ENCODE measurements around the gene FGFRL1. TPM values are rescaled to one million over a fixed set of nuclear protein-coding genes. Genes with fewer than 3 reads are reported as not detected.

FGFRL1 gene
- total and polyA plus RNA-seq, 2 of the 13 experiments (the other 11 are each of a cell fraction or from before 2014, with no cell fraction given), result 19.1 to 30.6 TPM

DNA sequence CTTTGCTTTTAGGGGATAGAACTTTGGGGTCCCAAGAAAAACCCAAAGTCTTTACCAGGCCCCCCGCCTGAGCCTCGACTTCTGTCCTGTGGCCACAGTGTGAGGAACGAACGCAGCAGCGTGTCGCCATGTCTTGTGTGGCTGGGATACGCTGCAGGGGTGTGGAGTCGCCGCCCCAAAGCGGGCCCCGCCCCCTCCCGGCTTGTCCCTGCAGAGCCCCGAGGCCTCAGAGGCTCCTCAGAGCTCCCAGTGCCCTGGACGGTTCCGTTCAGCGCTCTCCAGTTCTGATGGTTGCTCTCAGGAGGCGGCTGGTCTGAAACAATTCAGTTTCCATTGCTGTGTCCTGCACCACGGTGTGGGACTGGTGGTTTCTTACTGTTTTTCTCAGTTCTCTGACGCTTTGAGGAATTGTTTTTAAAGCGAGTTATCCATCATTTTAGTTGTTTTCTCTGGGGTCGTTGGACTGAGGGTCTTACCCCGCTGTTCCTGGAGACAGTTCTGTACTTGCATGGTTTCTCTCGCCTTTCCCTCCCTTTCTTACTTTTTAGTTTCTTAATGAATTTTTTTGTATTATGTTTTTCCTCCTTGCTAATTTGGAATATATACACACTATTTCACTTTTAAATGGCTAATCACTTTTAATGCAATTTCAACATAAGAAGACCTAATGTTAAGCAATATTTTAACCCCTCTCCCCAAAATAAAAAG, 26.1 kb upstream of the FGFRL1 start (continued):
- TF ChIP-seq, protein P1, sequence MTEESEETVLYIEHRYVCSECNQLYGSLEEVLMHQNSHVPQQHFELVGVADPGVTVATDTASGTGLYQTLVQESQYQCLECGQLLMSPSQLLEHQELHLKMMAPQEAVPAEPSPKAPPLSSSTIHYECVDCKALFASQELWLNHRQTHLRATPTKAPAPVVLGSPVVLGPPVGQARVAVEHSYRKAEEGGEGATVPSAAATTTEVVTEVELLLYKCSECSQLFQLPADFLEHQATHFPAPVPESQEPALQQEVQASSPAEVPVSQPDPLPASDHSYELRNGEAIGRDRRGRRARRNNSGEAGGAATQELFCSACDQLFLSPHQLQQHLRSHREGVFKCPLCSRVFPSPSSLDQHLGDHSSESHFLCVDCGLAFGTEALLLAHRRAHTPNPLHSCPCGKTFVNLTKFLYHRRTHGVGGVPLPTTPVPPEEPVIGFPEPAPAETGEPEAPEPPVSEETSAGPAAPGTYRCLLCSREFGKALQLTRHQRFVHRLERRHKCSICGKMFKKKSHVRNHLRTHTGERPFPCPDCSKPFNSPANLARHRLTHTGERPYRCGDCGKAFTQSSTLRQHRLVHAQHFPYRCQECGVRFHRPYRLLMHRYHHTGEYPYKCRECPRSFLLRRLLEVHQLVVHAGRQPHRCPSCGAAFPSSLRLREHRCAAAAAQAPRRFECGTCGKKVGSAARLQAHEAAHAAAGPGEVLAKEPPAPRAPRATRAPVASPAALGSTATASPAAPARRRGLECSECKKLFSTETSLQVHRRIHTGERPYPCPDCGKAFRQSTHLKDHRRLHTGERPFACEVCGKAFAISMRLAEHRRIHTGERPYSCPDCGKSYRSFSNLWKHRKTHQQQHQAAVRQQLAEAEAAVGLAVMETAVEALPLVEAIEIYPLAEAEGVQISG (CRISPR knock-in tag; IDR thresholded peaks at IDR 0.05), result no peak
- TF ChIP-seq PCBP1 (IDR thresholded peaks at IDR 0.05; ENCODE audit: borderline replicate concordance, low read depth, low read length), result no peak
- TF ChIP-seq, protein P2, sequence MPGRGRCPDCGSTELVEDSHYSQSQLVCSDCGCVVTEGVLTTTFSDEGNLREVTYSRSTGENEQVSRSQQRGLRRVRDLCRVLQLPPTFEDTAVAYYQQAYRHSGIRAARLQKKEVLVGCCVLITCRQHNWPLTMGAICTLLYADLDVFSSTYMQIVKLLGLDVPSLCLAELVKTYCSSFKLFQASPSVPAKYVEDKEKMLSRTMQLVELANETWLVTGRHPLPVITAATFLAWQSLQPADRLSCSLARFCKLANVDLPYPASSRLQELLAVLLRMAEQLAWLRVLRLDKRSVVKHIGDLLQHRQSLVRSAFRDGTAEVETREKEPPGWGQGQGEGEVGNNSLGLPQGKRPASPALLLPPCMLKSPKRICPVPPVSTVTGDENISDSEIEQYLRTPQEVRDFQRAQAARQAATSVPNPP (CRISPR knock-in tag; IDR thresholded peaks at IDR 0.05), result 0 out of 2 replicates have a peak, but pooled peaks have one; percentile 38
- no peak for TF ChIP-seq KLF6 (CRISPR knock-in tag; IDR thresholded peaks at IDR 0.05)
- TF ChIP-seq POLR2AphosphoS2 (IDR thresholded peaks at IDR 0.05; ENCODE audit: low read depth, low read length), result no peak
- TF ChIP-seq ZKSCAN1 (IDR thresholded peaks at IDR 0.05; ENCODE audit: low read length), result no peak
- peak in 1 of 2 experiments; percentile 62; a peak in 2 of 4 replicates for TF ChIP-seq POLR2A (IDR thresholded peaks at IDR 0.05; ENCODE audit: insufficient read depth in 1 of 2, low read depth in 2 of 2, low read length in 2 of 2)
- TF ChIP-seq SETDB1 (CRISPR knock-in tag; IDR thresholded peaks at IDR 0.05; ENCODE audit: borderline replicate concordance), result no peak
- TF ChIP-seq ZNF709 (CRISPR knock-in tag; IDR thresholded peaks at IDR 0.05), result no peak
- no peak for TF ChIP-seq ZNF160 (CRISPR knock-in tag; IDR thresholded peaks at IDR 0.05)
- no peak for TF ChIP-seq KLF13 (CRISPR knock-in tag; IDR thresholded peaks at IDR 0.05)
- TF ChIP-seq, protein P3, sequence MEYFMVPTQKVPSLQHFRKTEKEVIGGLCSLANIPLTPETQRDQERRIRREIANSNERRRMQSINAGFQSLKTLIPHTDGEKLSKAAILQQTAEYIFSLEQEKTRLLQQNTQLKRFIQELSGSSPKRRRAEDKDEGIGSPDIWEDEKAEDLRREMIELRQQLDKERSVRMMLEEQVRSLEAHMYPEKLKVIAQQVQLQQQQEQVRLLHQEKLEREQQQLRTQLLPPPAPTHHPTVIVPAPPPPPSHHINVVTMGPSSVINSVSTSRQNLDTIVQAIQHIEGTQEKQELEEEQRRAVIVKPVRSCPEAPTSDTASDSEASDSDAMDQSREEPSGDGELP (IDR thresholded peaks at IDR 0.05; ENCODE audit: borderline replicate concordance, low read depth), result no peak
- no peak for TF ChIP-seq MYC (CRISPR knock-in tag; IDR thresholded peaks at IDR 0.05; ENCODE audit: borderline replicate concordance)
- TF ChIP-seq ZNF572 (CRISPR knock-in tag; IDR thresholded peaks at IDR 0.05), result no peak
- TF ChIP-seq, protein P4, sequence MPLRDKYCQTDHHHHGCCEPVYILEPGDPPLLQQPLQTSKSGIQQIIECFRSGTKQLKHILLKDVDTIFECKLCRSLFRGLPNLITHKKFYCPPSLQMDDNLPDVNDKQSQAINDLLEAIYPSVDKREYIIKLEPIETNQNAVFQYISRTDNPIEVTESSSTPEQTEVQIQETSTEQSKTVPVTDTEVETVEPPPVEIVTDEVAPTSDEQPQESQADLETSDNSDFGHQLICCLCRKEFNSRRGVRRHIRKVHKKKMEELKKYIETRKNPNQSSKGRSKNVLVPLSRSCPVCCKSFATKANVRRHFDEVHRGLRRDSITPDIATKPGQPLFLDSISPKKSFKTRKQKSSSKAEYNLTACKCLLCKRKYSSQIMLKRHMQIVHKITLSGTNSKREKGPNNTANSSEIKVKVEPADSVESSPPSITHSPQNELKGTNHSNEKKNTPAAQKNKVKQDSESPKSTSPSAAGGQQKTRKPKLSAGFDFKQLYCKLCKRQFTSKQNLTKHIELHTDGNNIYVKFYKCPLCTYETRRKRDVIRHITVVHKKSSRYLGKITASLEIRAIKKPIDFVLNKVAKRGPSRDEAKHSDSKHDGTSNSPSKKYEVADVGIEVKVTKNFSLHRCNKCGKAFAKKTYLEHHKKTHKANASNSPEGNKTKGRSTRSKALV (CRISPR knock-in tag; IDR thresholded peaks at IDR 0.05), result no peak
- TF ChIP-seq TAF15 (IDR thresholded peaks at IDR 0.05; ENCODE audit: low read depth, low read length, poor library complexity, severe bottlenecking), result no peak
- TF ChIP-seq, protein P5, sequence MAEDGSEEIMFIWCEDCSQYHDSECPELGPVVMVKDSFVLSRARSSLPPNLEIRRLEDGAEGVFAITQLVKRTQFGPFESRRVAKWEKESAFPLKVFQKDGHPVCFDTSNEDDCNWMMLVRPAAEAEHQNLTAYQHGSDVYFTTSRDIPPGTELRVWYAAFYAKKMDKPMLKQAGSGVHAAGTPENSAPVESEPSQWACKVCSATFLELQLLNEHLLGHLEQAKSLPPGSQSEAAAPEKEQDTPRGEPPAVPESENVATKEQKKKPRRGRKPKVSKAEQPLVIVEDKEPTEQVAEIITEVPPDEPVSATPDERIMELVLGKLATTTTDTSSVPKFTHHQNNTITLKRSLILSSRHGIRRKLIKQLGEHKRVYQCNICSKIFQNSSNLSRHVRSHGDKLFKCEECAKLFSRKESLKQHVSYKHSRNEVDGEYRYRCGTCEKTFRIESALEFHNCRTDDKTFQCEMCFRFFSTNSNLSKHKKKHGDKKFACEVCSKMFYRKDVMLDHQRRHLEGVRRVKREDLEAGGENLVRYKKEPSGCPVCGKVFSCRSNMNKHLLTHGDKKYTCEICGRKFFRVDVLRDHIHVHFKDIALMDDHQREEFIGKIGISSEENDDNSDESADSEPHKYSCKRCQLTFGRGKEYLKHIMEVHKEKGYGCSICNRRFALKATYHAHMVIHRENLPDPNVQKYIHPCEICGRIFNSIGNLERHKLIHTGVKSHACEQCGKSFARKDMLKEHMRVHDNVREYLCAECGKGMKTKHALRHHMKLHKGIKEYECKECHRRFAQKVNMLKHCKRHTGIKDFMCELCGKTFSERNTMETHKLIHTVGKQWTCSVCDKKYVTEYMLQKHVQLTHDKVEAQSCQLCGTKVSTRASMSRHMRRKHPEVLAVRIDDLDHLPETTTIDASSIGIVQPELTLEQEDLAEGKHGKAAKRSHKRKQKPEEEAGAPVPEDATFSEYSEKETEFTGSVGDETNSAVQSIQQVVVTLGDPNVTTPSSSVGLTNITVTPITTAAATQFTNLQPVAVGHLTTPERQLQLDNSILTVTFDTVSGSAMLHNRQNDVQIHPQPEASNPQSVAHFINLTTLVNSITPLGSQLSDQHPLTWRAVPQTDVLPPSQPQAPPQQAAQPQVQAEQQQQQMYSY (CRISPR knock-in tag; IDR thresholded peaks at IDR 0.05), result no peak
- TF ChIP-seq MAF1 (CRISPR knock-in tag; IDR thresholded peaks at IDR 0.05; ENCODE audit: borderline replicate concordance), result no peak

All from HepG2 (cell line).